HEK293 (cell line): ENCODE results near the gene CA5B.
A peak's percentile ranks its signal among the peaks of the same experiment; 100 is the strongest.

Source experiments
- CTCF ChIA-PET: fragments of 350-600 bp; formaldehyde crosslinking; extraction: SDS; loops from one replicate; lab custom pipeline; 2021; ENCODE audit warnings: antibody characterized with exemption; lab: Yijun Ruan, JAX
- POLR2A ChIA-PET: fragments of 300-600 bp; formaldehyde crosslinking; extraction: SDS; loops from one replicate; lab custom pipeline; 2020; ENCODE audit warnings: antibody characterized with exemption, inconsistent platforms; lab: Yijun Ruan, JAX
- H3K27ac ChIP-seq: fragments of 200-500 bp; sonication (Bioruptor generic); 2 replicates; pipeline ENCODE4 v1.5.1; 2014; ENCODE audit warnings: low read depth, low read length, control low read depth, inconsistent platforms; ENCODE audit errors: extremely low read depth
- H3K36me3 ChIP-seq, 2 experiments: fragments of 200-500 bp in 1 of 2; sonication (Bioruptor generic) in 1 of 2; 1 replicate in 1 of 2; 2 replicates in 1 of 2; pipeline ENCODE4 v1.5.1; 2014 to 2017; ENCODE audit warnings: inconsistent platforms in 2 of 2, low read length in 2 of 2; ENCODE audit not compliant: control insufficient read depth in 2 of 2, insufficient read depth in 1 of 2
- H3K4me1 ChIP-seq: fragments of 200-500 bp; sonication (Bioruptor generic); 2 replicates; pipeline ENCODE4 v1.5.1; 2014; ENCODE audit warnings: mild to moderate bottlenecking, low read length, inconsistent platforms; ENCODE audit not compliant: control insufficient read depth, insufficient read depth
- H3K4me3 ChIP-seq: 2 replicates; pipeline ENCODE4 v1.5.1; 2011; ENCODE audit warnings: low read depth, mild to moderate bottlenecking, control low read depth, low read length, moderate library complexity
- H3K9me3 ChIP-seq: fragments of 200-500 bp; sonication (Bioruptor generic); 2 replicates; pipeline ENCODE4 v1.5.1; 2014; ENCODE audit warnings: low read depth, low read length, inconsistent platforms; ENCODE audit not compliant: control insufficient read depth, insufficient read depth
- GLIS1 ChIP-seq: fragments of 450-650 bp; formaldehyde crosslinking; IDR thresholded peaks from 2 replicates; pipeline ENCODE4 v1.5.1; 2016; ENCODE audit warnings: missing biosample characterization, missing genetic modification characterization
- HOXC10 ChIP-seq: sonication (generic); formaldehyde crosslinking; IDR thresholded peaks from 2 replicates; pipeline ENCODE4 v1.8.1; 2023; ENCODE audit warnings: mild to moderate bottlenecking, missing genetic modification reagents
- KLF9 ChIP-seq: fragments of 450-650 bp; formaldehyde crosslinking; IDR thresholded peaks from 2 replicates; pipeline ENCODE4 v1.5.1; 2016; ENCODE audit warnings: missing biosample characterization, missing genetic modification characterization, low read depth
- PRDM1 ChIP-seq: fragments of 450-650 bp; formaldehyde crosslinking; IDR thresholded peaks from 2 replicates; pipeline ENCODE4; 2016; ENCODE audit warnings: missing biosample characterization, missing genetic modification characterization
- SP2 ChIP-seq: fragments of 450-650 bp; formaldehyde crosslinking; IDR thresholded peaks from 2 replicates; pipeline ENCODE4 v1.5.1; 2016; ENCODE audit warnings: missing biosample characterization, missing genetic modification characterization
- YY1 ChIP-seq: fragments of 450-650 bp; formaldehyde crosslinking; IDR thresholded peaks from 2 replicates; pipeline ENCODE4 v1.5.1; 2018; ENCODE audit warnings: missing biosample characterization, missing genetic modification characterization
- ZBTB21 ChIP-seq: fragments of 450-650 bp; formaldehyde crosslinking; IDR thresholded peaks from 2 replicates; pipeline ENCODE4 v1.5.1; 2017; ENCODE audit warnings: missing biosample characterization, missing genetic modification characterization
- ZNF138 ChIP-seq: fragments of 450-650 bp; formaldehyde crosslinking; IDR thresholded peaks from 2 replicates; pipeline ENCODE4 v1.5.1; 2016; ENCODE audit warnings: missing biosample characterization, missing genetic modification characterization, borderline replicate concordance
- ZNF169 ChIP-seq: fragments of 450-650 bp; formaldehyde crosslinking; IDR thresholded peaks from 2 replicates; pipeline ENCODE4 v1.5.1; 2016; ENCODE audit warnings: missing biosample characterization, missing genetic modification characterization
- ZNF311 ChIP-seq: fragments of 450-650 bp; formaldehyde crosslinking; IDR thresholded peaks from 2 replicates; pipeline ENCODE4 v1.5.1; 2017; ENCODE audit warnings: missing biosample characterization, missing genetic modification characterization, borderline replicate concordance
- ZNF433 ChIP-seq: fragments of 450-650 bp; formaldehyde crosslinking; IDR thresholded peaks from 2 replicates; pipeline ENCODE4 v1.5.1; 2016; ENCODE audit warnings: missing biosample characterization, missing genetic modification characterization, low read depth
- ZNF510 ChIP-seq: fragments of 450-650 bp; formaldehyde crosslinking; IDR thresholded peaks from 2 replicates; pipeline ENCODE4 v1.5.1; 2018; ENCODE audit warnings: mild to moderate bottlenecking, missing genetic modification characterization, missing biosample characterization; ENCODE audit not compliant: insufficient replicate concordance
- ZNF530 ChIP-seq: fragments of 450-650 bp; formaldehyde crosslinking; IDR thresholded peaks from 2 replicates; pipeline ENCODE4 v1.5.1; 2016; ENCODE audit warnings: low read depth, missing biosample characterization, missing genetic modification characterization
- ZNF558 ChIP-seq: fragments of 450-650 bp; formaldehyde crosslinking; IDR thresholded peaks from 2 replicates; pipeline ENCODE4 v1.5.1; 2016; ENCODE audit warnings: missing biosample characterization, missing genetic modification characterization
- ZNF76 ChIP-seq: fragments of 450-650 bp; formaldehyde crosslinking; IDR thresholded peaks from 2 replicates; pipeline ENCODE4; 2016; ENCODE audit warnings: low read depth, missing biosample characterization, missing genetic modification characterization, borderline replicate concordance
- ZNF777 ChIP-seq: fragments of 450-650 bp; formaldehyde crosslinking; IDR thresholded peaks from 2 replicates; pipeline ENCODE4 v1.5.1; 2017; ENCODE audit warnings: missing biosample characterization, missing genetic modification characterization, borderline replicate concordance
- TF ChIP-seq, protein P1 (sequence below): fragments of 450-650 bp; formaldehyde crosslinking; conservative IDR thresholded peaks from 2 replicates; pipeline ENCODE4 v1.5.1; 2016; ENCODE audit warnings: low read depth, missing biosample characterization, missing genetic modification characterization
- TF ChIP-seq, protein P2 (sequence below): fragments of 450-650 bp; formaldehyde crosslinking; IDR thresholded peaks from 2 replicates; pipeline ENCODE4 v1.5.1; 2016; ENCODE audit warnings: missing biosample characterization, missing genetic modification characterization, low read depth
- TF ChIP-seq, protein P3 (sequence below): fragments of 450-650 bp; formaldehyde crosslinking; IDR thresholded peaks from 2 replicates; pipeline ENCODE4 v1.5.1; 2016; ENCODE audit warnings: missing biosample characterization, missing genetic modification characterization, borderline replicate concordance
- TF ChIP-seq, protein P4 (sequence below): fragments of 450-650 bp; formaldehyde crosslinking; IDR thresholded peaks from 2 replicates; pipeline ENCODE4 v1.5.1; 2017; ENCODE audit warnings: missing biosample characterization, missing genetic modification characterization

Gene CA5B

DNA sequence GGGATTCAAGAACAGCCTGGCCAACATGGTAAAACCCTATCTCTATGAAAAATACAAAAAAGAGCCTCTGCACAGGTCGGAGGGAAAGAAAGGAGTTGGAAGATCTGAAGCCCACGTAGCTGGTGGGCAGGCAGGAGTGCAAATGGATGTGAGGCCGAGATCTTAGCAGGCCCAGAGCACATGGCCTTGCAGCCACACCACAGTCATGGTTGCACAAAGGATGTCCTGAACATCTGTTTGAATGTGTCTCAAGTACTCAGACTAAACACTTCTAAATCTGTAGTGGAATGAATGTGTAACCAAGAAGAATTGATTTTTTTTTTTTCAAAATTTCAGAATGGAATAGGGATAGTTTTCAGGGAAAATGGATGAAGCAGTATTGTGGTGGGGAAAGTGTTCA lies 10.8 kb downstream of the CA5B start (continued):
- TF ChIP-seq, protein P1, sequence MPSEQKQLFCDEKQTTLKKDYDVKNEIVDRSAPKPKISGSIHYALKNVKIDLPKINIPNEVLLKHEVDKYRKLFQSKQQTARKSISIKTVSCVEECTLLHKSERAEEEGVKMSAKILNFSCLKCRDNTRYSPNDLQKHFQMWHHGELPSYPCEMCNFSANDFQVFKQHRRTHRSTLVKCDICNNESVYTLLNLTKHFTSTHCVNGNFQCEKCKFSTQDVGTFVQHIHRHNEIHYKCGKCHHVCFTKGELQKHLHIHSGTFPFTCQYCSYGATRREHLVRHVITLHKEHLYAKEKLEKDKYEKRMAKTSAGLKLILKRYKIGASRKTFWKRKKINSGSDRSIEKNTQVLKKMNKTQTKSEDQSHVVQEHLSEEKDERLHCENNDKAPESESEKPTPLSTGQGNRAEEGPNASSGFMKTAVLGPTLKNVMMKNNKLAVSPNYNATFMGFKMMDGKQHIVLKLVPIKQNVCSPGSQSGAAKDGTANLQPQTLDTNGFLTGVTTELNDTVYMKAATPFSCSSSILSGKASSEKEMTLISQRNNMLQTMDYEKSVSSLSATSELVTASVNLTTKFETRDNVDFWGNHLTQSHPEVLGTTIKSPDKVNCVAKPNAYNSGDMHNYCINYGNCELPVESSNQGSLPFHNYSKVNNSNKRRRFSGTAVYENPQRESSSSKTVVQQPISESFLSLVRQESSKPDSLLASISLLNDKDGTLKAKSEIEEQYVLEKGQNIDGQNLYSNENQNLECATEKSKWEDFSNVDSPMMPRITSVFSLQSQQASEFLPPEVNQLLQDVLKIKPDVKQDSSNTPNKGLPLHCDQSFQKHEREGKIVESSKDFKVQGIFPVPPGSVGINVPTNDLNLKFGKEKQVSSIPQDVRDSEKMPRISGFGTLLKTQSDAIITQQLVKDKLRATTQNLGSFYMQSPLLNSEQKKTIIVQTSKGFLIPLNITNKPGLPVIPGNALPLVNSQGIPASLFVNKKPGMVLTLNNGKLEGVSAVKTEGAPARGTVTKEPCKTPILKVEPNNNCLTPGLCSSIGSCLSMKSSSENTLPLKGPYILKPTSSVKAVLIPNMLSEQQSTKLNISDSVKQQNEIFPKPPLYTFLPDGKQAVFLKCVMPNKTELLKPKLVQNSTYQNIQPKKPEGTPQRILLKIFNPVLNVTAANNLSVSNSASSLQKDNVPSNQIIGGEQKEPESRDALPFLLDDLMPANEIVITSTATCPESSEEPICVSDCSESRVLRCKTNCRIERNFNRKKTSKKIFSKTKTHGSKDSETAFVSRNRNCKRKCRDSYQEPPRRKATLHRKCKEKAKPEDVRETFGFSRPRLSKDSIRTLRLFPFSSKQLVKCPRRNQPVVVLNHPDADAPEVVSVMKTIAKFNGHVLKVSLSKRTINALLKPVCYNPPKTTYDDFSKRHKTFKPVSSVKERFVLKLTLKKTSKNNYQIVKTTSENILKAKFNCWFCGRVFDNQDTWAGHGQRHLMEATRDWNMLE = no peak
- TF ChIP-seq ZNF138 (tag by site-specific recombination) (no peak), HOXC10 (no peak), KLF9 (no peak)

DNA sequence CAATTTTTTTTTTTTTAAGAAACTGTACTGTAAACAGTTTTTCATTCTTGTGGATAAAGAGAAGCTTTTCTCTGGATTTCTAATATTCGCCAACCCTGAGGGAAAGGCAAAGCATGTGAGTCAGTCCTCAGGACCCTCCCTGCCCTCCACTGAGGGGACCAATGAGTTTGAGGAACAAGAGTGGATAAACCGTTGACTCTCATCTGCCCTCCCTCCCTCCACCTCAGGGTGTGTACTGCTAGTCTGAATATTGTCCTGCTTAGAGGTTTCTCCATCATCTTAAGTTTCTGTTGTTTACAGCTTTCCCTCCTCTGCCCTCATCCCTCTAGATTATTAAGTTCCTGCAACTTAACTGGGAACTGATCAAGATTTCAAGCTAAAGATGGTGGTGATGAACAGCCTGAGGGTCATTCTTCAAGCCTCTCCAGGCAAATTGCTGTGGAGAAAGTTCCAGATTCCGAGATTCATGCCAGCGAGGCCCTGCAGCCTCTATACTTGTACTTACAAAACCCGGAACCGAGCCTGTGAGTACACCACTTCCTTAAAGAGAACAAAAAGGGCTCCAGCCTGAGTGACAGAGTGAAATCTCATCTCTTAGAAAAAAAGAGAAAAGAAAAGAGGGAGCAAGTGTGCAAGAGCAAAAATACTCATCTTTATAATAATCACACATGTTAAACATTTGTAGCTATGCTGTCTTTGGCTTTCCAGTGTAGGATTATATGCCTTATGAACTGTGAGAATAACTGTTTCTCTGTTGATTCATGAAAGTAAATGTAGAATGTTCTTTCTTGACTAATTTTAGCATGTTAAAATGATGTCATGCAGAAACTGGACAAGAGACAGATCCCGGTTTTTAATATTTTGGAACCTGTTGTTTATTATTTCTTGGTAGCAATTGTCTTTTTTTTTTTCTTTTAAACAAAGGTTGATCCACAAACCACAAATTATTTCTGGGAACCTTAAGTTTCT lies 11.9 kb downstream of the CA5B start:
- H3K27ac ChIP-seq = no peak overlapping the region; the same call in 1 of the 2 replicates
- TF ChIP-seq PRDM1 (0 out of 2 replicates have a peak, but pooled peaks have one; percentile 6), ZNF169 (tag by site-specific recombination) (no peak), YY1 (tag by site-specific recombination) (no peak), ZNF510 (tag by site-specific recombination) (no peak), ZNF311 (tag by site-specific recombination) (no peak), ZNF433 (no peak), GLIS1 (tag by site-specific recombination) (no peak), ZNF76 (no peak), ZNF777 (tag by site-specific recombination) (no peak), ZNF530 (tag by site-specific recombination) (no peak), ZNF558 (tag by site-specific recombination) (no peak), ZBTB21 (tag by site-specific recombination) (no peak), SP2 (tag by site-specific recombination) (no peak)
- TF ChIP-seq, protein P2, sequence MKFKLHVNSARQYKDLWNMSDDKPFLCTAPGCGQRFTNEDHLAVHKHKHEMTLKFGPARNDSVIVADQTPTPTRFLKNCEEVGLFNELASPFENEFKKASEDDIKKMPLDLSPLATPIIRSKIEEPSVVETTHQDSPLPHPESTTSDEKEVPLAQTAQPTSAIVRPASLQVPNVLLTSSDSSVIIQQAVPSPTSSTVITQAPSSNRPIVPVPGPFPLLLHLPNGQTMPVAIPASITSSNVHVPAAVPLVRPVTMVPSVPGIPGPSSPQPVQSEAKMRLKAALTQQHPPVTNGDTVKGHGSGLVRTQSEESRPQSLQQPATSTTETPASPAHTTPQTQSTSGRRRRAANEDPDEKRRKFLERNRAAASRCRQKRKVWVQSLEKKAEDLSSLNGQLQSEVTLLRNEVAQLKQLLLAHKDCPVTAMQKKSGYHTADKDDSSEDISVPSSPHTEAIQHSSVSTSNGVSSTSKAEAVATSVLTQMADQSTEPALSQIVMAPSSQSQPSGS (tag by site-specific recombination) = peak; percentile 63
- TF ChIP-seq, protein P3, sequence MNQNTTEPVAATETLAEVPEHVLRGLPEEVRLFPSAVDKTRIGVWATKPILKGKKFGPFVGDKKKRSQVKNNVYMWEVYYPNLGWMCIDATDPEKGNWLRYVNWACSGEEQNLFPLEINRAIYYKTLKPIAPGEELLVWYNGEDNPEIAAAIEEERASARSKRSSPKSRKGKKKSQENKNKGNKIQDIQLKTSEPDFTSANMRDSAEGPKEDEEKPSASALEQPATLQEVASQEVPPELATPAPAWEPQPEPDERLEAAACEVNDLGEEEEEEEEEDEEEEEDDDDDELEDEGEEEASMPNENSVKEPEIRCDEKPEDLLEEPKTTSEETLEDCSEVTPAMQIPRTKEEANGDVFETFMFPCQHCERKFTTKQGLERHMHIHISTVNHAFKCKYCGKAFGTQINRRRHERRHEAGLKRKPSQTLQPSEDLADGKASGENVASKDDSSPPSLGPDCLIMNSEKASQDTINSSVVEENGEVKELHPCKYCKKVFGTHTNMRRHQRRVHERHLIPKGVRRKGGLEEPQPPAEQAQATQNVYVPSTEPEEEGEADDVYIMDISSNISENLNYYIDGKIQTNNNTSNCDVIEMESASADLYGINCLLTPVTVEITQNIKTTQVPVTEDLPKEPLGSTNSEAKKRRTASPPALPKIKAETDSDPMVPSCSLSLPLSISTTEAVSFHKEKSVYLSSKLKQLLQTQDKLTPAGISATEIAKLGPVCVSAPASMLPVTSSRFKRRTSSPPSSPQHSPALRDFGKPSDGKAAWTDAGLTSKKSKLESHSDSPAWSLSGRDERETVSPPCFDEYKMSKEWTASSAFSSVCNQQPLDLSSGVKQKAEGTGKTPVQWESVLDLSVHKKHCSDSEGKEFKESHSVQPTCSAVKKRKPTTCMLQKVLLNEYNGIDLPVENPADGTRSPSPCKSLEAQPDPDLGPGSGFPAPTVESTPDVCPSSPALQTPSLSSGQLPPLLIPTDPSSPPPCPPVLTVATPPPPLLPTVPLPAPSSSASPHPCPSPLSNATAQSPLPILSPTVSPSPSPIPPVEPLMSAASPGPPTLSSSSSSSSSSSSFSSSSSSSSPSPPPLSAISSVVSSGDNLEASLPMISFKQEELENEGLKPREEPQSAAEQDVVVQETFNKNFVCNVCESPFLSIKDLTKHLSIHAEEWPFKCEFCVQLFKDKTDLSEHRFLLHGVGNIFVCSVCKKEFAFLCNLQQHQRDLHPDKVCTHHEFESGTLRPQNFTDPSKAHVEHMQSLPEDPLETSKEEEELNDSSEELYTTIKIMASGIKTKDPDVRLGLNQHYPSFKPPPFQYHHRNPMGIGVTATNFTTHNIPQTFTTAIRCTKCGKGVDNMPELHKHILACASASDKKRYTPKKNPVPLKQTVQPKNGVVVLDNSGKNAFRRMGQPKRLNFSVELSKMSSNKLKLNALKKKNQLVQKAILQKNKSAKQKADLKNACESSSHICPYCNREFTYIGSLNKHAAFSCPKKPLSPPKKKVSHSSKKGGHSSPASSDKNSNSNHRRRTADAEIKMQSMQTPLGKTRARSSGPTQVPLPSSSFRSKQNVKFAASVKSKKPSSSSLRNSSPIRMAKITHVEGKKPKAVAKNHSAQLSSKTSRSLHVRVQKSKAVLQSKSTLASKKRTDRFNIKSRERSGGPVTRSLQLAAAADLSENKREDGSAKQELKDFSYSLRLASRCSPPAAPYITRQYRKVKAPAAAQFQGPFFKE (tag by site-specific recombination) = no peak
- TF ChIP-seq, protein P4, sequence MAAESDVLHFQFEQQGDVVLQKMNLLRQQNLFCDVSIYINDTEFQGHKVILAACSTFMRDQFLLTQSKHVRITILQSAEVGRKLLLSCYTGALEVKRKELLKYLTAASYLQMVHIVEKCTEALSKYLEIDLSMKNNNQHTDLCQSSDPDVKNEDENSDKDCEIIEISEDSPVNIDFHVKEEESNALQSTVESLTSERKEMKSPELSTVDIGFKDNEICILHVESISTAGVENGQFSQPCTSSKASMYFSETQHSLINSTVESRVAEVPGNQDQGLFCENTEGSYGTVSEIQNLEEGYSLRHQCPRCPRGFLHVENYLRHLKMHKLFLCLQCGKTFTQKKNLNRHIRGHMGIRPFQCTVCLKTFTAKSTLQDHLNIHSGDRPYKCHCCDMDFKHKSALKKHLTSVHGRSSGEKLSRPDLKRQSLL = peak; percentile 30; the same call in 1 of the 2 replicates
- TF ChIP-seq, all 188 proteins: peak for 3
- H3K4me3 ChIP-seq = no peak overlapping the region
- no peaks in the 10 kb centered on the region for H3K9me3 ChIP-seq
- CTCF ChIA-PET = interaction anchor here (0.6 to 1.0 kb wide), 5 partner anchors 12 to 679 kb away, joined by 3 to 4 read pairs (median 3); partner anchors contain the start of genes CA5B and GRPR
- H3K4me1 ChIP-seq = peaks cover 18% of the 10 kb centered on the region
- no peaks in the 10 kb centered on the region for H3K36me3 ChIP-seq
- POLR2A ChIA-PET = no interaction called here
